SH-SY5Y (cell line): ENCODE measurements around the gene ST3GAL3.

Experiments used
- GATA2 ChIP-seq: IDR thresholded peaks from 2 replicates; pipeline ENCODE4 v1.6.1; 2011; ENCODE audit warnings: mild to moderate bottlenecking, low read depth, low read length
- GATA3 ChIP-seq: IDR thresholded peaks from 2 replicates; pipeline ENCODE4 v1.6.1; 2011; ENCODE audit warnings: low read depth, mild to moderate bottlenecking, low read length, moderate library complexity

DNA sequence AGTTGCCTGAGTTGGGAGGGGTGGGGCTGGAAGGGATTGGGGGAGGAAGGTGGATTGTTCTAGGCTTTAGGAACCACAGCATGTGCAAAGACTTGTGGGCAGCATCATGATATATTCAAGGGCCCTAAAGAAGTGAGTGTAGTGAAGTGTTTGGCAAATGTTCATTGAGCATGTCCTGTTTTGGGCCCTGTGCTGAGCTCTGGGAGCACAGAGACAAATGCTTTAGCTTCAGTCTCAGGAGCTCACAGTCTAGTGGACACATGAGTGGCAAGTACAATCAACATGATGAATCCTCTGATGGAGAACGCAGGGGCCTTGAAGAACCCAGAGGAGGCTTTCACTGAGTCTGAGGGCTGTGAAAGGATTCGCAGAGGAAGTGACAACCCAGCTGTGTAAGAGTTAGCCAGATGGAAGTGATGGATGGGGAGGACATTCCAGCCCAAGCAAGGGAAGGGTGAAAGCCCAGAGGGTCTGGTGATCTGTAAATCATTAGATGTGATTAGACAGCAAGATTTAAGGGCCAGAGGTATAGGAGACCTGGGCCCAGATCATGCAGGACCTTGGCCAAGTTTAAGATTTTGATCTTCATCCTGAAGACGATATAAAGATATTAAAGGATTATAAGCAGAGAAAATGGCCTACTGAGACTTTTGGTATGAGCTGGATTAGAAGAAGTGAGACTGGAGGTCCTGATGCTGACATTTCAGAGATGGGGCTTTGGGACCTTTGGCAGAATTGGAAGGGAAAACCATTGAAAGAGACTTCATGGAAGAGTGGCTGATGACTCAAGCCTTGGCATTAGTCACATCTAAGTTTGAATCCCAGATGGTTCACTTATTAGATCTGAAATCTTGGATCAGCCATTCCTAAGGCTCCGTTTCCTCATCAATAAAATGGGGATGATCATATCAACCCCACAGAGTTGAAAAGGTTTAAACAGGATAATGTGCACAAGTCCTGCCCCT, 244.0 kb downstream of the ST3GAL3 start:
- TF ChIP-seq GATA3 (no peak), GATA2 (no peak)
